Activated T-helper 17 cell treated with anti-CD3 and anti-CD28 coated beads, Interleukin-2, amount 50 U/mL, for 72 hours (primary cell): ENCODE results near the gene POTEH. TPM values are rescaled to one million over a fixed set of nuclear protein-coding genes. Genes with fewer than 3 reads are reported as not detected.
"Not testable (repeated sequence)": the region's sequence is repeated elsewhere in the genome, so short reads cannot be mapped to it uniquely, and the experiment has no call there.

Source experiments
- ATAC-seq: fragments of 150-1000 bp; cut with Tn5 transposase; replicated peaks from 2 replicates; pipeline ENCODE4 v1.10.0; 2021; ENCODE audit warnings: mild to moderate bottlenecking, moderate library complexity
- H3K27ac Mint-ChIP-seq: one replicate; pipeline ENCODE4 v1.8.0; 2022; ENCODE audit warnings: mixed read lengths
- H3K27me3 Mint-ChIP-seq: one replicate; pipeline ENCODE4 v1.8.0; 2022; ENCODE audit warnings: mixed read lengths
- H3K36me3 Mint-ChIP-seq: one replicate; pipeline ENCODE4 v1.8.0; 2022; ENCODE audit warnings: low read depth, mild to moderate bottlenecking, mixed read lengths
- H3K4me1 Mint-ChIP-seq: one replicate; pipeline ENCODE4 v1.8.0; 2022; ENCODE audit warnings: mixed read lengths
- H3K4me3 Mint-ChIP-seq: one replicate; pipeline ENCODE4 v1.8.0; 2022; ENCODE audit warnings: mild to moderate bottlenecking, mixed read lengths
- H3K9me3 Mint-ChIP-seq: one replicate; pipeline ENCODE4 v1.8.0; 2022; ENCODE audit warnings: mixed read lengths
- total RNA-seq, 2 donors: library from RNA; stranded (reverse); gene quantifications; one replicate each; pipeline ENCODE4 v1.2.3, GENCODE V29; 2022

Gene POTEH
- not detected for total RNA-seq

DNA sequence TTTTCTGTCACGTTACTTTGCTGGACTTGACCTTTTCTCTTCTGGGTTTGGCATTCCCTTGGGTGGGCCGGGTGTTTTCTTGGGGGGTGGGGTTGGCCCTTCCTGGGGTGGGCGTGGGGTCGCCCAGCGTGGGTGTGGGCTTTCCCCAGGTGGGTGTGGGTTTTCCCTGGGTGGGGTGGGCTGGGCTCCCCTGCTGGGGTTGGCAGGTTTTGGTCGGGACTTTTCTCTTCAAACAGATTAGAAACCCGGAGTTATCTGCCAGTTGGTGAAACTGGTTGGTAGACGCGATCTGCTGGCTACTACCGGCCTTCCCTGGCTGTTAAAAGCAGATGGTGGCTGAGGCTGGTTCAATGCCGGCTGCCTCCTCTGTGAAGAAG, at the start of gene POTEH:
Gene POTEH, plus strand, starts transcription at position 278 of the 377 bp plus-strand sequence. Its CDS starts 52 bp downstream, at position 330.
- H3K9me3 Mint-ChIP-seq, ATAC-seq, H3K4me3 Mint-ChIP-seq, H3K27ac Mint-ChIP-seq, H3K4me1 Mint-ChIP-seq, H3K27me3 Mint-ChIP-seq, H3K36me3 Mint-ChIP-seq: not testable (repeated sequence)

DNA sequence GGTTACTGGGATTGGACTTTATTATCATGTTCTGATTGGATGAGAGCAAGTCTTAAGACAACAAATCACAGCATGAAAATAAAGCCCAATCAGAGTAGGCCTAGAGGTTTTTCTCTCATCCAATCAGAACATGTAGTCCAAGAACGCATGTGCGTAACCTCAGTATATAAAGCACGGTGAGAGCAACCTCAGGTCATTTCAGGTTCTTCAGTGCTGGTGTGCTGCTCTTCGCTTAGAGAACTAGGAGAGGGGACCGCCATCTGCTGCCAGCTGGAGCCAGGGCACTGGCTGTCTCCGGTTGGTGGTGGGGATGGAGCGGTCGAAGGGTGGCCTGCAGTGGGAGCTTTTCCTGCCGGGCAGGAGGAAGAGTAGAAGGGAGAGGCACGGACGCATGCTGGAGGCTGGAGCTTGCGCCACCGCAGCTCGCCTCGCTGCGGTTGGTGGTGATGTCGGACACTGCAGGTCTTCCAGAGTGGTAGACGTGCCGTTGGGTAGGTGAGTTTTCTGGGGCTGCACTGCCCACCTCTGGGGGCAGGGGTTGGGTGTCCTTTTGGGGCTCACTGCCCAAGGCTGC, 47.5 kb upstream of the POTEH start:
- not testable (repeated sequence) for H3K4me1 Mint-ChIP-seq, H3K9me3 Mint-ChIP-seq, H3K36me3 Mint-ChIP-seq, H3K27me3 Mint-ChIP-seq, H3K27ac Mint-ChIP-seq, H3K4me3 Mint-ChIP-seq, ATAC-seq

DNA sequence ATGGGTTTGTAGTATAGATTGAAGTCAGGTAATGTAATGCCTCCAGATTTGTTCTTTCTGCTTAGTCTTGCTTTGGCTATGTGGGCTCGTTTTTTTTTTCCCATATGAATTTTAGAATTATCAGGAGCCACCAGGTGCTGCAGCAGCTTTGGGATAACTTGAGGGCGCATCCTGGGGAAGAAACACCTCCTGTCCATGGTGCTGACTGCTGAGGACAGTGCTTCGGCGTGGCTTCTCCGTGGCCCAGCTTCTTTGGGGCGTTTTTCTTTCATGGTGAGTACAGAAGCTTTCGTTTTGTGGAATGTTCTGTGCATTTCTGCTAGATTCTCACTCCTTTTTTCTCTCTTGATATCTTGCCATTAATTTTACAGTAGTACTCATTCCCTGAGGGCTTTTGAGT, 37.9 kb upstream of the POTEH start:
- H3K27me3 Mint-ChIP-seq, H3K27ac Mint-ChIP-seq, H3K4me3 Mint-ChIP-seq, H3K36me3 Mint-ChIP-seq, H3K9me3 Mint-ChIP-seq, H3K4me1 Mint-ChIP-seq, ATAC-seq: not testable (repeated sequence)

- not testable (repeated sequence) for H3K4me1 Mint-ChIP-seq, H3K4me3 Mint-ChIP-seq, ATAC-seq, H3K36me3 Mint-ChIP-seq, H3K27me3 Mint-ChIP-seq, H3K9me3 Mint-ChIP-seq, H3K27ac Mint-ChIP-seq
Observed at GRCh38 chr22:15652738-15653137, 37.1 kb upstream of the POTEH start.

DNA sequence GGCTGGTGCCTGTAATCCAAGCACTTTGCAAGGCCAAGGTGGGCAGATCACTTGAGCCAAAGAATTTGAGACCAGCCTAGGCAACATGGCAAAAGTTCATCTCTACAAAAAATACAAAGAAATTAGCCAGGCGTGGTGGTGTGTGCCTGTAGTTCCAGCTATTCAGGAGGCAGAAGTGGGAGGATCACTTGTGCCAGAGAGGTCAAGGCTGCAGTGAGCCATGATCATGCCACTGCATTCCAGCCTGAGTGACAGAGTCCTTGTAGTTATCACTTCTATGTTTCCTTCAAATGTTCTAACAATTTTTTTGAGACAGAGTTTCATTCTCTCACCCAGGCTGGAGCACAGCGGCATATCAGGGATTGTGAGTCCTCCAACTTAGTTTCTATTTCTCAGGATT, 36.6 kb upstream of the POTEH start:
- not testable (repeated sequence) for H3K27ac Mint-ChIP-seq, ATAC-seq, H3K9me3 Mint-ChIP-seq, H3K27me3 Mint-ChIP-seq, H3K36me3 Mint-ChIP-seq, H3K4me1 Mint-ChIP-seq, H3K4me3 Mint-ChIP-seq

GRCh38 chr22:15661102-15661501, 28.7 kb upstream of the POTEH start:
- H3K36me3 Mint-ChIP-seq, H3K27me3 Mint-ChIP-seq, H3K9me3 Mint-ChIP-seq, H3K27ac Mint-ChIP-seq, H3K4me3 Mint-ChIP-seq, ATAC-seq, H3K4me1 Mint-ChIP-seq: not testable (repeated sequence)

GRCh38 chr22:15664682-15665081, 25.1 kb upstream of the POTEH start:
- H3K4me3 Mint-ChIP-seq, ATAC-seq, H3K36me3 Mint-ChIP-seq, H3K27ac Mint-ChIP-seq, H3K9me3 Mint-ChIP-seq, H3K27me3 Mint-ChIP-seq, H3K4me1 Mint-ChIP-seq: not testable (repeated sequence)

GRCh38 chr22:15665478-15665877, 24.3 kb upstream of the POTEH start:
- ATAC-seq, H3K4me1 Mint-ChIP-seq, H3K27ac Mint-ChIP-seq, H3K9me3 Mint-ChIP-seq, H3K4me3 Mint-ChIP-seq, H3K36me3 Mint-ChIP-seq, H3K27me3 Mint-ChIP-seq: not testable (repeated sequence)

GRCh38 chr22:15669430-15669829, 20.4 kb upstream of the POTEH start:
- H3K36me3 Mint-ChIP-seq, ATAC-seq, H3K4me3 Mint-ChIP-seq, H3K4me1 Mint-ChIP-seq, H3K9me3 Mint-ChIP-seq, H3K27me3 Mint-ChIP-seq, H3K27ac Mint-ChIP-seq: not testable (repeated sequence)

DNA sequence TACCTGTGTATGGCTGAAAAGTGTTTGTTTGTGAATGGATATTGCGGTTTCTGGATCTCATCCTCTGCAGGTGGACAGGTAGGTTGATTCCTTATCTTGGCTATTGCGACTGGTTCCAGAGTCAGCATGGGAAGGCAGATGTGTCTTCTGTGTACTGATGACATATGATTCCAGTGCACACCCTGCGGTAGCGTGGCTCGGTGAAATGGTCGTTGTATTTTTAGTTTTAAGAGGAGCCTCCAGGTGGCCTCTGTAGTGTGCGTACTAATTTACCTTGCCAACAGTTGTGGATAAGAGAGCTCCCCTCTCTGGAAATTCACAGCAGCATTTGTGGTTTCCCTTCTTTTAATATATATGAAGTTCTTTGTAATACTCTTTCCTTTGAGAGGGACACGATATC, 10.1 kb upstream of the POTEH start:
- H3K36me3 Mint-ChIP-seq, H3K27ac Mint-ChIP-seq, H3K27me3 Mint-ChIP-seq, ATAC-seq, H3K9me3 Mint-ChIP-seq, H3K4me3 Mint-ChIP-seq, H3K4me1 Mint-ChIP-seq: not testable (repeated sequence)

GRCh38 chr22:15684115-15684514, 5.7 kb upstream of the POTEH start:
- not testable (repeated sequence) for H3K4me3 Mint-ChIP-seq, H3K27me3 Mint-ChIP-seq, H3K9me3 Mint-ChIP-seq, H3K27ac Mint-ChIP-seq, H3K36me3 Mint-ChIP-seq, H3K4me1 Mint-ChIP-seq, ATAC-seq

DNA sequence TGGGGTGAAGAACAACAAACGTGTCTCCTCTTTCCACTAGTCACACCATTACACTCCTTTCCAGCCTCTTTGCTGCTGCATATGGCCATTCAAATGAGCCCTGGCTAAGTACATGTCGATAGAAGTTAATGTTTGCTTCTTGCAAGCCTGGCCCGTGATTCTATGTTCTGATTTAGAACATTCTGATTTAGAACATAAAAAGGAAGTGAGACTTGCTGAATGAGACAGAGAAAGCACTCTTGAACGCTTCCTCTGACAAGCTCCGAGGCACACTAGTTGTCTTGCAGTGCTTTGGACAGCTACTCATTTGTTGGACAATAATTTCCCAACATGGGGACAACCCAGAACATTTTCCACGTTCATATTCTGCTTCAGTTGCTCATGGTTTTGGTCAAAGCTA, 5.1 kb upstream of the POTEH start:
- H3K4me1 Mint-ChIP-seq, H3K36me3 Mint-ChIP-seq, H3K27me3 Mint-ChIP-seq, H3K4me3 Mint-ChIP-seq, ATAC-seq, H3K9me3 Mint-ChIP-seq, H3K27ac Mint-ChIP-seq: not testable (repeated sequence)

DNA sequence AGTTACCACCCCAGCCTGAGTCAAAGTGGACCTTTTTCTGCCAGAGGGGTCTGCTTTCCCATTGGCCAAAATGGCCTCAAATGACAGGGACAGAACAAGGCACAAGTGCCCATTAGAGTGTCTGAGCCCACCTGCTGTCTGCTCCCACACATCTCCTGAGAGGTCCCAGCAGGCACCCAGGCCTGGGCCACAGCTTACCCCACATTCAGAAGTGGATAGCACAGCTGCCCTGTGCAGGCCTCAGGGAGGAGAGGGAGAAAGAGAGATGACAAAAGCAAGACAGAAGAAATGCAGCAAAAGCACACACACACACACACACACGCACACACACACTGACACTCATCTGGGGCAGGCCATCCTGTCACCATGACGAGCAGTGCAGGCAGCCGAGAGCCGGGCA, 4.2 kb upstream of the POTEH start:
- H3K36me3 Mint-ChIP-seq, H3K9me3 Mint-ChIP-seq, H3K27ac Mint-ChIP-seq, H3K4me3 Mint-ChIP-seq, H3K27me3 Mint-ChIP-seq, H3K4me1 Mint-ChIP-seq, ATAC-seq: not testable (repeated sequence)

GRCh38 chr22:15687086-15687485, 2.7 kb upstream of the POTEH start:
- H3K36me3 Mint-ChIP-seq, H3K4me1 Mint-ChIP-seq, H3K27me3 Mint-ChIP-seq, H3K9me3 Mint-ChIP-seq, ATAC-seq, H3K27ac Mint-ChIP-seq, H3K4me3 Mint-ChIP-seq: not testable (repeated sequence)

- not testable (repeated sequence) for H3K4me1 Mint-ChIP-seq, H3K36me3 Mint-ChIP-seq, H3K27me3 Mint-ChIP-seq, ATAC-seq, H3K9me3 Mint-ChIP-seq, H3K27ac Mint-ChIP-seq, H3K4me3 Mint-ChIP-seq
Observed at GRCh38 chr22:15687676-15688075, 2.1 kb upstream of the POTEH start.

GRCh38 chr22:15688090-15688489, 1.7 kb upstream of the POTEH start:
- not testable (repeated sequence) for H3K4me3 Mint-ChIP-seq, H3K36me3 Mint-ChIP-seq, H3K4me1 Mint-ChIP-seq, H3K27me3 Mint-ChIP-seq, ATAC-seq, H3K27ac Mint-ChIP-seq, H3K9me3 Mint-ChIP-seq
